ENCODE data around the gene CRACR2A.

CRACR2A gene

DNA sequence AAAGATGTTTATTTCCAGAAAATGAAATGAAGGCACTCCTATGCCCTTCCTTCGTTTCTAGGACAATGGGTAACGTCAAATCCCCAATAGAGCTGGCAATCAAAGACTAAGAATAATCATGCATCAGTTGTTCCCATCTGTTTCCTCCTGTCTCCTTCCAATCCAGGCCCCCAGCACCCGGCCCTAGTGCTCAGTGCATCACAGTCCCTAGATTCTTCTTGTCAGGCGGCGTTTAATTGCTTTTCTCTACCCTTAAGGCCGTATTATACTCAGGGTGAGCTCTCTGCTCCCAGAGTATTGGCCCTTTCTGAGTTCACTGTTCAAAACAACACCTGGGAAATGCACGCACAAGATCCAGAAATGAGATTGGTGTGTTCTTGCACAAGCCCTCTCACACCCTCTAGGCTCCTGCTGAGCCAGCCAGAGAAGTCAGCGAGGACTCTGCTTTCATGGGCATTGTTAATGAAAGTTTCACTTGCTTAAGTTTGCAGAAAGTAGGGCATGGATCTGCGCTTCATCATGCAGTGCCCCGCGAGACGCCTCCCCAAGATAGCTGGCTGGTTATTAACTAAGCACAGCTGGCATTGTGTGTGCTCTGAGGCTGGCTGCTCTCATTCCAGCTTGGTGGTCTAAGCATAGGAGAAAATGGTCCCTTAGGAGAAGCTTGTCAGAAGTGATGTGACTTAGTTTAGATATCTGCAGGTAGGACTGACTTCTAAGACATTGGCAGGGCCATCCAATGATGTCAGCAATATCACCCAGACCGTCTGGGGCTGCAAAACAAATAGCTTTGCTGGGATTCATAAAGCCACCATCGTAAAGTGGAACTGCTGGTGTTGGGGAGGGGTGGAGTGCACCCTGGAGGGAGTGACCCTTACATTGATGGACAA is 28.7 kb downstream of the CRACR2A start:
- no peak for DNase-seq (ENCODE audit: low read depth)

GRCh38 chr12:3722368-3722767 is 30.5 kb downstream of the CRACR2A start:
- no peak for DNase-seq (ENCODE audit: low read depth)

GRCh38 chr12:3720772-3721171 is 32.1 kb downstream of the CRACR2A start:
- DNase-seq (ENCODE audit: low read depth), result no peak

- no peak for DNase-seq (ENCODE audit: low read depth)
Observed at GRCh38 chr12:3718100-3718499, 34.8 kb downstream of the CRACR2A start.

DNA sequence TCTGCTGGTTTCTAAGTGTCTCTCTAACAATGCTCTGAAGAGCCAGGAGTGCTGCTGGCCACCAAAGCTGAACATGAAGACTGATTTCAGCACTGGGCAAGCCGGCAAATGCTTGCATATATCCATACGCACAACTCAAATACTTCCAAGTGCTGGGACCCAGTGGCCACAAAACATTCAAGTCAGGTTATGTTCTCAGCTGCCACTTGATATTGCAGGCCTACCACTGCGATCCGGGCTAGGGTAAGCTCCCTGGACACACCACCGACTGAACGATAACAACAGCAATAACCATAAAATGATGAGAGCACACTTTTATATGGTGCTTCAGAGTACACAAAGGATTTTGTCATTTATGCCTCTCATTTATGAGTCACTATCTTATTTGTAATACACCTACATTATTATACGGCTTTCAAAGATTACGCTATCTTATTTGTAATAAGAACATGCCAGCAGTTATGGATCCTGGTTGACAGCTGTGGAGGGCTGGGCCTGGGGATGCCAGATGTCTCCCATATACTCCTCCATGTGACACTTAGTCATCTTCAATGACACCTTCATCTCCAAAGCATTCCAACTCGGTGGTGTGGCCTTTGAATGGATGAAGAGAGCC is 35.5 kb downstream of the CRACR2A start:
- DNase-seq (ENCODE audit: low read depth), result no peak

- DNase-seq (ENCODE audit: low read depth), result no peak
Observed at GRCh38 chr12:3715999-3716398, 36.9 kb downstream of the CRACR2A start.

DNA sequence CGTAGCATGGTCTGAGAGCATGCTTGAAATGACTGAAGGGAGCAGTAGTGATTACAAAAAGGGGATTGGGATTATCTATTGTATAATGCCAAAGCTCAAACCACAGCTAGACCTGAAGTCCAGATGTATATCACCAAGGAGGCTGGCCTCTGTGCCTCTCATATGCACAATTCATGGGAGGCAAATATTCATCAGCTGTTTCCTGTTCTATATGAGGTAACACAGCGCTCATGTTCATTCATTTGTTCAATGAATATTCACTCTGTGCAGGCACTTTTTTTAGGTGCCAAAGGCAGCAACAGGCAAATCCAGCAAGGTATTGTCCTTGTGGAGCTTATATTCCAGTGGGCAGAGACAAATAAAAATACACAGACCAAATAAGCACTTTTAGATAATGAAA is 39.0 kb downstream of the CRACR2A start:
- DNase-seq (ENCODE audit: low read depth), result no peak

DNA sequence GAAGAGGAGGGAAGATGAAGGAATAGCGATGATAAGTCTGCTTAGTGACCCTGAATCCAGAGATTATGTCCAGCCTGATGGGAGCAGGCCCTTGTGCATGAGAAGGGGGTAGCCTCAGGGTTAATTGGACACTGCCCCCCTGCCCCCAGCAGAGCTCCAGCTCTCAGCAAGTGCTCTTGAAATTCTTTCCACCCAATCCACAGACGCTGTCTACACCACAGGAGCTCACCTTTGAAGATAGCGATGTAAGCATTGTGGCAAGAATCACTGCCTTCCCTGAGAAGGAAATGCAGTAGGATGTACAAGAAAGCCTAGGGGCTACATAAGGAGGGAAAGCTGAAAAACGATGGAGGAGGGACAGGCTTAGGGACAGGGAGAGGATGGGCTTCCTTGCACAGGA is 39.4 kb downstream of the CRACR2A start:
- no peak for DNase-seq (ENCODE audit: low read depth)

DNA sequence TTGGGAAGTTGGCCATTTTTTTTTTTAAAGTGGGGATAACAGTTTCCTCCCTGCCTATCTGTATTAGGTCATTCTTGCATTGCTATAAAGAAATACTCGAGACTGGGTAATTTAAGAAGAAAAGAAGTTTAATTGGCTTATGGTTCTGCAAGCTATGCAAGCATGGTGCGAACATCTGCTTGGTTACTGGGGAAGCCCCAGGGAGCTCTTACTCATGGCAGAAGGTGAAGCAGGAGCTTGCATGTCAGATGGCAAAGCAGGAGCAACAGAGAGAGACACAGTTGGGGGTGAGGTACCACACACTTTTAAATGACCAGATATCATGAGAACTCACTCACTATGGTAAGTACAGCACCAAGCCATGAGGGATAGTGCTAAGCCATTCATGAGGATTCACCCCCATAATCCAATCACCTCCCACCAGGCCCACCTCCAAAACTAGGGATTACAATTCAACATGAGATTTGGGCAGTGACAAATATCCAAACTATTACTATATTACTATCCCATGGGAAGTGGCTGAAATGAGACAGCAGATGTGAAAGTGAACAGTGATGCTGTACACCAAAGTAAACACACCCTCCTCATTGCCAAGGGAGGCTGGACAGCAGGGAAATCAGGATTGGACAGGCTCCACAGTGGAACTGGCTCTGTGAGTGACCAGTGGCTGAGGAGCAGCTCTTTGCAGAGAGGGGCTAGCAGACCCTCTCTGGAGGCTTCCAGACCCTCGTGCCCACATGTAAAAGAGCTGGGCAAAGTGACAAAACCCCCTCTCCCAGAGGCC is 40.5 kb downstream of the CRACR2A start:
- DNase-seq (ENCODE audit: low read depth), result no peak

DNA sequence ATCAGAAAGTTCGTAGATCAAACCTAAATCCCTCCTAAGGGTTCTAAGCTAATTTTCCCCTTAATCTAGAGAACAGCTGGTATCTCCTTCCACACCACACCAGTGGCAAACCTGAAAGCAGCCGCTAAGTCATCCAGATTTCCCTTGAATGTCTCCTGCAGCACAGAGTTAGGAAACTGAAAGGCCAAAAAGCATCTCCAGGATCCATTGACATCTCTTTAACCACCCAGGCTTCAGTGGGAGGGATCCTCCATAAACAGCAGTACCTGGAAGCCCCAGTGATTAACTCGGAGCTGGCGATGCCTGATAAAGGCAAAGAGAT is 47.6 kb downstream of the CRACR2A start:
- DNase-seq (ENCODE audit: low read depth), result no peak

- no peak for DNase-seq (ENCODE audit: low read depth)
Observed at GRCh38 chr12:3704512-3705353, 48.2 kb downstream of the CRACR2A start.

- DNase-seq (ENCODE audit: low read depth), result no peak
Observed at GRCh38 chr12:3700861-3701260, 52.0 kb downstream of the CRACR2A start.

DNA sequence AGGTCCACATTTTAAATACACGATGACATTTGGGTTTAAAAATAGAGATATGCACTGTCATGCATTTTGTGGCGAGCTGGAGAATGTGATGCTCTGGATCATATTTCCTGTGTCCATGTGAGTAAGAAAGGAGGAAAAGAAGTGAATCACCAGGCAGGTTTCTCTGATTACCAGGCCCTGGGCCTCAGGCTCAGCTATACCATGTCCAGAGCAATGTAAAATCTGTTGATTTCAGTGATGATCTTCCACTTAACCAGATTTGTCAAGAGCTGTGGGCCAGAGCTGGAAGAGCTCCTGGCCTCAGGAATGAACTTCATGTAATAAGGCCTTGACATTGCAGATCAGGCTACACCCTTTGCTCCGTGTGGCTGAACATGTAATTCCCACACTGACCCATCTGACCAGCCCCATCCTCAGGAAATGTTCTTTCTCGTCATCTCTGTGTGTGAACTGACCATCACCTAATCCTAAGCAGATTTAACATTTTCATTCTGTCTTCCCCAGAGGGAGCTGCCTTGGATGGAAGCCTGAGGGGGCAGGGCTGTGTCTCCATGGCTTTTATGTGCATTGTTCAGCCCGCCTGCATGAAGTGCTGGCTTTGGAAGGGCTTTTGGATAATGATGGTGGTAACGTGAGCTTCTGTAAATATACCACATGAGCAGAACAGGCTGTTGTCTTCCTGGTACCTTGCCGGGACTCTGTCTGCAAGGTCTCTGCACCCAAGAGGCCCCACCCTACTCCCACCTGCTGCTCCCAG is 54.5 kb downstream of the CRACR2A start:
- DNase-seq (ENCODE audit: low read depth), result no peak

GRCh38 chr12:3697311-3697870 is 55.5 kb downstream of the CRACR2A start:
- DNase-seq (ENCODE audit: low read depth), result no peak

DNA sequence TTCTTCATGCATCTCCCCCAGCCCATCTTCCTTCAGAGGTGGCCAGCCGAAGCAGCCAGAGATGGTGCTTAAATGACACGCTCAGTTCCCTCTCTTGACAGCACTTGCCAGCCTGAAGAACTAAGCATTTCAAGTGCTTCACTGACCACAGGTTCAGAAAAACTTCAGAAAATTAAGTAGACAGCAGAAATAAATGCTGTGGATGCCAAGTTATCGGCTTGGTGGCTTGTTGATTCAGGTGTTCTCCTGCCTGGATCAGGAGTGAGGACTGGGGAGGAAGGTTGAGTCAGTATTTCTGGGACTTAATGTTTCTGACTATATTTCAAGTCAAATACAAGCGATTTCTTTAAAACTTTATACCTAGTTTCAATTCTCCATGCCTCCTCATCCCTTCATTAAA is 58.2 kb downstream of the CRACR2A start:
- no peak for DNase-seq (ENCODE audit: low read depth)

DNA sequence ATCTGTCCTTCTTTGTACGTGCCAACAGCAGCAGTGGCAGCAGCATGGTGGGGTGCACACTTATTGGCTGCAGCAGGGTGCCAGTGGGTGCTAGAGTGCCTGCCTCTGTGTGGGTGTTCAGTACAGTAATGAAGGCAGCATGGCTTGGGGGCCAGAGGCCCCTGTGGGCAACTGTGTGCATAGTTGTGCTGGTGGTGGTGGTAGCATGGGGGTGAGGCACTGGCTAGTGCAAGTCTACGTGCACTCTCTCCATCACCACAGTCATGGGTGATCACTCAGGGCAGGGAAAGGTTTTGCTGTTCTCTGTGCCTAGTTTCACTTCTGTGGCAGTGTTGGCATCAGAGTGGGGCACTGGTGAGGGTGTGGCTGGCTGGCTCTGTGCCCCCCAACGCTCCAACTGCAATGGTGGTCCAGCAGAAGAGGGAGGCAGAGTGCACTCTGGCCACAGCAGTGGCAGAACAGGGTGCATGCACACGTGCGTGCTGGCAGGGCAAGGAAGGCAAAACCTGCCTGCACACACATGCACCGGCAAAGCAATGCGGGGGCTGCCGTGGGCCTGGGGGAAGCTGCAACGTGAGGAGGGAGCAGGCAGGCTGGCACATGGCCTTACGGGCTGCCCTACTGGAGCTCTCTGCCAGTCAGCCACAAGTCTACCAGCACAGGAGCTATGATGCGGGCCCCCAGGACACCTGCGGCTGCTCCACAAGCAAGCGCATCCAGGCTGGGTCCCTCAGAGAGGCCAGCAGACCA is 60.1 kb downstream of the CRACR2A start:
- DNase-seq (ENCODE audit: low read depth), result no peak

DNA sequence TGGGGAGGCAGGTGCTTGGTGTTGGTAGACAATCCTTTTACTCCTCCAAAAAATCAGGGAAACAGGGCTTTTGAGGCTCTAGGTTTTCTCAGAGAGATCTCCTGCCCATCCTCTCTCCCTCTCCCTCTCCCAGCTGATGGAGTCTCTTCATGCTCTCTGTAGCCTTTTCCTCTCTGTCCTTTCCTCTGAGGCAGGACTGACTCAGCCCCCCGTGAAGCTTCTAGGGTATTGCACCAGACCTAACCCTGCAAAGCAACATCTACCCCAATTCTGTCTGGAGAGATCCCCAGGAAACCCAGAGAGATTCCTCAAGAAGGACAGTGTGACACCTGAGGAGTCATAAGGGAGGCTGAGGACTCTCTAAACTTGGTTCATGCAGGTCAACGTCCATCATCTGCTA is 66.4 kb downstream of the CRACR2A start:
- no peak for DNase-seq (ENCODE audit: low read depth)

DNA sequence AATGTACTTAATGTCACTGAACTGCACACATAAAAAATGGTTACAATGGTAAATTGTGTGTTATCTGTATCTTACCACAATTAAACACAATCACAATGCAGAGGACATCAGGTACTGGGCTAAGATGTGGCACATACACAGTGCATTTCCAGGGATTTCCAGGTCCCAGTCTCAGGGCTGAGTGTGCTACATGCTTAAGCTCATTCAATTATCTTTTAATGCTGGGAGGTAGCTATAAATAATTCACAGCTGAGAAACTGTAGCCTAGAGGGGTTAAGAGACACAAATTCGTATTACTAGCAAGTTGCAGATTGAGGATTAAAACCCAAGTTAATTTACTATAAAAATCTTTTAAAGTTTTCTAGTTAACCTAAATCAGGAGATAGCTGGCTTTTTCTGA is 67.1 kb downstream of the CRACR2A start:
- DNase-seq (ENCODE audit: low read depth), result no peak

GRCh38 chr12:3684449-3685051 is 68.4 kb downstream of the CRACR2A start:
- no peak for DNase-seq (ENCODE audit: low read depth)

GRCh38 chr12:3683670-3684069 is 69.2 kb downstream of the CRACR2A start:
- DNase-seq (ENCODE audit: low read depth), result no peak

Measured in T-helper 22 cell (primary cell).